Stomach (tissue), 4 donors: ENCODE results near the gene RBM39.

Experiments used
- POLR2A ChIP-seq, 4 donors: fragments of 450-650 bp; IDR thresholded peaks; one replicate each; pipeline ENCODE4 v1.6.1; 2016; ENCODE audit warnings: antibody characterized with exemption in 4 of 4, control low read depth in 2 of 4, mild to moderate bottlenecking in 1 of 4, moderate library complexity in 1 of 4
- POLR2AphosphoS5 ChIP-seq, 3 donors: sonication (generic); formaldehyde crosslinking; IDR thresholded peaks; one replicate each; pipeline ENCODE4 v1.6.1; 2016; ENCODE audit warnings: antibody characterized with exemption in 3 of 3
- TF ChIP-seq, protein P1 (sequence below), 7 experiments: fragments of 450-650 bp in 4 of 7; fragments of 200-600 bp in 3 of 7; sonication (generic) in 3 of 7; IDR thresholded peaks; one replicate each; pipeline ENCODE4 v1.5.1; 2016 to 2019; ENCODE audit warnings: antibody characterized with exemption in 7 of 7, control low read depth in 2 of 7, mild to moderate bottlenecking in 1 of 7

DNA sequence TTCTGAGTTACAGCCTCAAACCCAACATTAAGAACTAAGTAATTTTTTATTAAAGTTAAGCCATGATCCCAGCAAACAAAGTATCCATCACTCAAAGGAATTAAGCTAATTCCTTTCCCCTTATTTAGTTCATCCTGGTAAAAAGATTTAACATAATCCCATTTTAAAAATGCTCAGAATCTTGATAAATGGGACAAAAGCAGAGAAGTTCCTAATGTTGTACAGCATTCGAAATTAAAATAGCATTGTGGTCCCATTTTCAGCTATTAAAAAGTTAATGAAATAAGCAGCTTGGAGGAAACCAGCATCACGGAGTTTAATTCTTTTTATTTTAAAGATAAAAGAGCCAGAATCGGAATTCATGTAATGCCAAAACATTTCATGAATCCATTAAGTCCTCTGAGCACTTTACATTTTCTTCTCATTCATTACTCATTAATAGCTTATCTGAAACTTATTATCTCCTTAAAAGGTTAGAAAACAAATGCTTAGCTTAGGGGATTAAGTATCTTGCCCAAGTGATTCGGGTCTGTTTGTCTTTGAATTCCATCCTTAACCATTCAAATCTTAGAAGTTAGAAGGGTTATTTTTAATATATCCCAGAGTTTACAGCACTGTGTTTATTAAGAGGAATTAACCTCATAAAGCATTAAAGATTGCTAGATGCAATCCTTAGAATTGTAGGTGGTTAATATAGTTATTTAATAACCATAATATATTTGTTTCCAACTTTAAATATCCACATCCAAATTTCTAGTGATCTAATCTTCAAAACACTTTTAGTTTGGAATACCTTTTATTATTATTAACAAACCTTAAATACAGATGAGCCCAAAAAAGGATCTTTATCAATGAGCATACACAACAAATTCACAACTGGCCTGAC, 11.2 kb downstream of the RBM39 start:
- TF ChIP-seq POLR2A (IDR thresholded peaks at IDR 0.05) (no peak), POLR2AphosphoS5 (IDR thresholded peaks at IDR 0.05) (no peak)
- TF ChIP-seq, protein P1, sequence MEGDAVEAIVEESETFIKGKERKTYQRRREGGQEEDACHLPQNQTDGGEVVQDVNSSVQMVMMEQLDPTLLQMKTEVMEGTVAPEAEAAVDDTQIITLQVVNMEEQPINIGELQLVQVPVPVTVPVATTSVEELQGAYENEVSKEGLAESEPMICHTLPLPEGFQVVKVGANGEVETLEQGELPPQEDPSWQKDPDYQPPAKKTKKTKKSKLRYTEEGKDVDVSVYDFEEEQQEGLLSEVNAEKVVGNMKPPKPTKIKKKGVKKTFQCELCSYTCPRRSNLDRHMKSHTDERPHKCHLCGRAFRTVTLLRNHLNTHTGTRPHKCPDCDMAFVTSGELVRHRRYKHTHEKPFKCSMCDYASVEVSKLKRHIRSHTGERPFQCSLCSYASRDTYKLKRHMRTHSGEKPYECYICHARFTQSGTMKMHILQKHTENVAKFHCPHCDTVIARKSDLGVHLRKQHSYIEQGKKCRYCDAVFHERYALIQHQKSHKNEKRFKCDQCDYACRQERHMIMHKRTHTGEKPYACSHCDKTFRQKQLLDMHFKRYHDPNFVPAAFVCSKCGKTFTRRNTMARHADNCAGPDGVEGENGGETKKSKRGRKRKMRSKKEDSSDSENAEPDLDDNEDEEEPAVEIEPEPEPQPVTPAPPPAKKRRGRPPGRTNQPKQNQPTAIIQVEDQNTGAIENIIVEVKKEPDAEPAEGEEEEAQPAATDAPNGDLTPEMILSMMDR (IDR thresholded peaks at IDR 0.05): no peak
